GM18502 (cell line): ENCODE measurements around the gene AFG3L2.
"Not testable (repeated sequence)": the region's sequence is repeated elsewhere in the genome, so short reads cannot be mapped to it uniquely, and the experiment has no call there.

Experiments
- ATAC-seq: cut with Tn5 transposase; IDR thresholded peaks from one replicate; pipeline ENCODE4 v1.9.1; 2021; ENCODE audit warnings: mild to moderate bottlenecking; ENCODE audit not compliant: unreplicated experiment, poor library complexity

Gene AFG3L2

DNA sequence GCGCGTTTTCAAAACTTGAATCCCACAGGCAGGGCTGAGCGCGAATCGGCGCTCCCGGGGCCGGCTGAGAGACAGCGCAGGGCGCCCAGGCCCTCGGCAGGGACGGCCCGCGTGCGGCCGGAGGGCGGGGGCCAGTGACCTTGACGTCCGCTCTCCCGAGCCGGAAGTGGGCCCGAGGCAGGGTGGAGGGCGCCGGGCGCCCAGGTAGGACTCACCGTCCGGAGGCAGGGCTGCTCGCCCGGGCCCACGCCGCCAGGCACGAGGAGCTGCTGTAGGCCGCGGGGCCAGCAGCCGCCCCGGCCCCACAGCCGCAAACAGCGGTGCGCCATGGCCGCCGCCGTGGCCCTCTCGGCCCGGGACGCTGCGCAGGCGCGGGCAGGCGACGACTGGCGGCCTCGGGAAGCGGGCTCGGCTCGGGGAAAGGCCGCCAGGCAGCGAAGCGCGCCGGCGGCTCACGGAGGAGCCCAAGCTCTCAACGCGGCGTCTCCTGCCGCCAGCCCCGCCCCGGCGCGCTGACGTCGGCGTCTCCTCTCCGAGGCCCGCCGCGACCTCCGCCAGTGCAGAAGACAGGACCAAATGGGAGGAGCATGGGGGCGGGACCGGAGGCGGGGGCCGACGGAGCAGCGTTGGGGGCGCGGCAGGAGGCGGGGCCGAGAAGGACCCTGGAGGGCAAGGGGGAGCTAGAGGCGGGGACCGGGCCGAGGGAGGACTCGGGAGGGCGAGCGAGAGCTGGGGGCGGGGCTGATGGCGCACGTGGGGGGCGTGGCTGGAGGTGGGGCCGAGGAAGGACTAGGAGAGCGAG, at the start of gene AFG3L2:
TSS of gene AFG3L2 (minus strand) at position 474 of the 802 bp plus-strand sequence. CDS start at position 329, 145 bp downstream.
- ATAC-seq = peak; percentile 87

DNA sequence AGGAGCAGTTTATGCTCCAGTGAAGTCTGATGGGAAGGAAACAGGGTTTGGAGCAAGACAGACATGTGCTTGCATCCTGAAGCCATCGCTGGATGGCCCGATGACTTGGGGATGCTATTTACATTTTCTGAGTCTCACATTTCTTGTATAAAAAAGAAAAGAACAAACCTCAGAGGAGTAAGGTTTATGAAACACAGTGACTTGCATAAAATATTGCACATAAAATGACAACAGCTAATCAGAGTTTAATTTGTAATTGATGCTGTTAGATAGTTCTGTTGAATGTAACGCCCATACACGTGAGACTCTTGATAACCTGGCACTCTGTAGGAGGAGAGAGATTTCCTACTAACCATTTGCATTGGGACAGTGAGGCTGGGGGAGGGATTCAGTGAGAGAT, 47.2 kb upstream of the AFG3L2 start:
- ATAC-seq = no peak

DNA sequence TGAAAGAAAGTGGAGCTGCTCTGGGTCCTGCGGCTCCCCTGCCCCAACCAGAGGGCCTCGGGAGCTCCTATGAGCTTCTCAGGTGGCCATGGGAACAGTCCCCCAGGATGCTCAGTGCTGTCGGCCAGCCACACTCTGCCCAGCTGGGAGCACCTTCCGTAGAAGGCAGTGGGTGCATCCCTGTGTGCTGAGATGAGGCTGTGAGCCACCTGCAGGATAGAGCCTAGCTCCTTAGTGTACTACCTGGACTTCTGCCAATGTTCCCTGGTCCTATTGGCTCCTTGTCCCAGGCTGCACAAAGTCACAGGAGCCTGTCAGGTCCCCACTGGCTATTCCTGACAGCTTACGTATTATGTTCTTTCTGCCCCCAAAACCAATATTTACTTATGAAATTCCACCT, 46.8 kb upstream of the AFG3L2 start:
- no peak for ATAC-seq

DNA sequence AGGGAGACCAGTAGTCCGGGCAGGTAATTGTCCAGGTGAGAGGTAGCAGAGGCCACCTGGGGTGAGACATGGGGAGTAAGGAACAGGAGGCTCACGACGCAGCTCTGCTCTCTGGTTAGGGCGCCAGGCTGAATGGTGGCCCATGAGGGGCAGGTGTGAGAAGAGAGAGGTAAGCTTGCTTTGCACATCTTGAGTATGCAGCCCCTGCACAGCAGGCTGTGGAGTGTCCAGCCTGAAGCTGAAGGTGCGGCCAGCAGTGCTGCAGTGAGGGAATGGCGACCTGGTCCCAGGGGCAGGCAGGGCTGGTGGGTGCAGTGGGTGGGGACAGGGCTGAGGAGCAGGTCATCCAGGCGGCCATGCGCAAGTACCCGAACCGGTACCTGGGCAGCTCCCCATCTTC, 46.4 kb upstream of the AFG3L2 start:
- no peak for ATAC-seq

DNA sequence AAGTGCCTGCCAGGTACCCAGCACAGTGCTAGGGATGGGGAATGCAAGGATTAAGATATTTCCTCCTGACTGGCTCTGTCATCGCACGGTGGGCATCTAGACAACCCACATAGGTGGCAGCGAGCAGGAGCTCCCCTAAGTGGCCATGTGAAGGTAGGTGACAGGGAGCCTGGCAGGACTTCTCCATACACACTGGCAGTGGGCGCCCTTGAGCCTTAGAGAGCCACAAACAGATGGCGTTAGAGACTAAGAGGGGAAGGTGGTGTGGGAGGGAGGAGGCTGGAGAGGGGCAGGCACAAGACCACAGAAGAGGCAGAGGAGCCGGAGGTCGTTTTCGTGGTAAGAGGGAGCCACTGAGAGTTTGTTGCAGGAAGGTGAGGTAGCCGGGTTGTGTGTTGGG, 45.9 kb upstream of the AFG3L2 start:
- no peak for ATAC-seq

DNA sequence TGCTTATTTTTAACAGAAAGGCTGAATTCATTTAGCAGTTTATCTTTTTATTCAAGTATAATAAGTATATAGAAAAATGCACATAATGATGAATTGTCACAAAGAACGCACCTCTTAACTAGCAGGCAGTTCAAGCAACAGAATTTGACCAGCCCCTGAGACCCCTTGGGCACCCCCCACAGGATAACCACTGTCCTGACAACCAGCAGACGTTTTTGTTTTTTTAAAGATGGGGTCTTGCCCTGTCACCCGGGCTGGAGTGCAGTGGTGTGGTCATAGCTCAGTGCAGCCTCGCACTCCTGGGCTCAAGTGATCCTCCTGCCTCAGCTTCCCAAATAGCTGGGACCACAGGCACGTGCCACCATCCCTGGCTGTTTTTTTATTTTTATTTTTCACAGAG, 44.7 kb upstream of the AFG3L2 start:
- no peak for ATAC-seq

DNA sequence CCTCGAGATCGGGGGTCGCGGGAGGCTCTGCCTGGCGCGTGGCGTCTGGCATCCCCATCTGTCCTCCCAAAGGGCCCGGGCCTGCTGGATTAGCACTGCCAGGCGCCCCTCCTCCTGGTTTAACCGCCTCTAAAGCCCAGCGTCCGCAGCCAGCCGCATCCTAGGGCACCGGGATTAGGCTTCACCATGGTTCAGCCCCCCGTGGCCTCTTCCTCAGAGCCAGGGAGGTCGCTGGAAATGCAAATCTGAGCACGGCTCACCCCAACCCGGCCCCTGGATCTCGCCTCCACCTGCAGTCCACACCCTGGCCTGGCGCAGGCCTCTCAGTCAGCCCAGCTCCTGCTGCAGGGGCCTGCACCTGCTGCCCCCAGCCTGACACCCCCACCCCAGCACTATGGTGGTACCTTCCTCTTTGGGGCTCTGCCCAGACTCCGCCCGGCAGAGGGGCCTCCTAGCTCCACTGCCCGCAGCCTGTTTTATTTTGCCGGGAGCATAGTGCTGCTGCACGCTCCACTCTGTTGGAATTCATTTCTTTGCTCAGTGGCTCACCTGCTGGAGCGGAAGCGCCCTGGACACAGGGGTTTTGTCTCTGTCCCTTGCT, 43.9 kb upstream of the AFG3L2 start:
- ATAC-seq = no peak

DNA sequence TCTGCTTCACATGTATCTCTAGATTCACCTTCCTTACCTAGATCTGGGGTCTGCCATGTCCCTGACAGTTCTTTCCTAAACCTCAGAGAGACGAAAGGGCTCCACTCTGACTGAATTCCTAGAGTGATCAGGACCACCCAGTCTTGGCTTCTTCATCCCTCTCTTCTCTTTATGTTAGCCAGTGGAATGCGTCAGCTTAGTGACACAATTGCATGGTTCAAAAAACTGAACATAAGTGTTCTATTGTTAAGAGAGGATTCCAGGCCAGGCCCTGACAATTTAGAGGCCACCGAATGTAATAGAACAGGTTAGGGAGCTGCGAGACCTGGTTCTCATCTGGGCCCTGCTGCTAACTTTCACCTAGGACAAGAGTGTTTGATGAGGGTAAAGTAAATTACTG, 40.7 kb upstream of the AFG3L2 start:
- ATAC-seq = no peak

DNA sequence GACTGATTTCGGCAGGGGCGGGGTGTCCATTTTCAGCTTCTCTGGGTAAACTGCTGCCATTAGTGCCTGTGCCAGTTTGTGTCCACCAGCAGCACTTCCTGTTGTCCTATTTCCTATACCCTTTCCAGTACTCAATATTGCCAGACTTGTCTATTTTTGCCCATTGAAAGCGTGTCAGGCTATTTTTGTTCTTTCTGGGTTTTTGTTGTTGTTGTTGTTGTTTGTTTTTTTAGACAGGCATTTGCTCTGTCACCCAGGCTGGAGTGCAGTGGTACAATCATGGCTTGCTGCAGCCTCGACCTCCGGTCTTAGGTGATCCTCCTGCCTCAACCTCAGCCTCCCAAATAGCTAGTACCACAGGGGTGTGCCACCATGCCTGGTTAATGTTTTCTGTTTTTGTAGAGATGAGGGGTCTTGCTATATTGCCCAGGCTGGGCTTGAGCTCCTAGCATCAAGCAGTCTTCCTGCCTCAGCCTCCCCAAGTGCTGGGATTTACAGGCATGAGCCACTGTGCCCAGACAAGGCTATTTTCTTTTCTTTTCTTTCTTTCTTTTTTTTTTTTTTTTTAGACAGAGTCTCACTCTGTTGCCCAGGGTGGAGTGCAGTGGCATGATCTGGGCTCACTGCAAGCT, 39.2 kb upstream of the AFG3L2 start:
- no peak for ATAC-seq

DNA sequence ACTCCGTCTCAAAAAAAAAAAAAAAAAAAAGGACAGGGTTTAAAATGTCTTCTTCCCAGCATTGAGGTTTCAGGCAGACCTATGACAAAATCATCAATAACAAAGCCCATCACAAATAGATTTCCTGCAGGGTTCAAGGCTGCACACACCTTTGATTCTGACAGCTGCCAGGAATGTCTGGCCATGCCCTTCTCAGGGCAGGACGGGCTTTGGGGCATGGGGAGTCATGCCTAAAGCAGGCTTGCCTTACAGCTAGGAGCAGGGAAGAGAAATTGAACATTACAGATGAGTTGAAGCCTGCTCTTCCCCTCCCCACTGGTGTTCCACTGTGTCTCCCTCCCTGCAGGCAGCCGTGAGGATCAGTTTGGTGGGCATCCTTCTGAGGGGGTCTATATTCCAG, 34.4 kb upstream of the AFG3L2 start:
- no peak for ATAC-seq

DNA sequence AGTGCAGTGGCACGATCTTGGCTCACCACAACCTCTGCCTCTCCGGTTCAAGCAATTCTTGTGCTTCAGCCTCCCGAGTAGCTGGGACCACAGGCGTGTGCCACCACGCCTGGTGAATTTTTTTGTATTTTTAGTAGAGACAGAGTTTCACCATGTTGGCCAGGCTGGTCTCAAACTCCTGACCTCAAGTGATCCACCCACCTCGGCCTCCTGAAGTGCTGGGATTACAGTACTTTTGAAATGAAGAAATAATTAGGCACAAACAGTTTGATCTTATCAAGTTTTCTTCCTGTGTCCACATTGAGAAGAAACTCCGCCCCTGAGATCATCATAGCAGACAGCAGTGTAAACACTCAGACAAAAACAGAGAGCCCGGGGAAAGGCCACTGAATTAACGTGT, 33.7 kb upstream of the AFG3L2 start:
- ATAC-seq = not testable (repeated sequence)

DNA sequence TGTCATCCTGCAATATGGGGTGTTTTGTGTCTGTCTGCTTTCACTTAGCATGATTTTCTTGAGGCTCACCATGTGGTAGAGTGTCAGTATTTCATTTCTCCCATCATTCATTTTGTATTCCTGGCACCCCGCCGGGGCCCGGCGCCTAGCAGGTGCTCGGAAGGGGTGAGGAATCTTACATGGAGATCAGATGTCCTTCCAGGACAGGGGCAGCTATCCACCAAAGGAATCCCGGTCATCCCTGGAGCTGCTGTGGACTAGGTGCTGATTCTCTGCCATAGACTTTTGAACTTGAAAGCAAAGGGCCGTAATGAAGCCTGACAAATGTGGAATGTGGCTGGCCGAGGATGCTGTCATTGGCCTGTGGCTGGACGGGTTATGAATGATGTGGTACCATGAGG, 33.1 kb upstream of the AFG3L2 start:
- ATAC-seq = no peak

DNA sequence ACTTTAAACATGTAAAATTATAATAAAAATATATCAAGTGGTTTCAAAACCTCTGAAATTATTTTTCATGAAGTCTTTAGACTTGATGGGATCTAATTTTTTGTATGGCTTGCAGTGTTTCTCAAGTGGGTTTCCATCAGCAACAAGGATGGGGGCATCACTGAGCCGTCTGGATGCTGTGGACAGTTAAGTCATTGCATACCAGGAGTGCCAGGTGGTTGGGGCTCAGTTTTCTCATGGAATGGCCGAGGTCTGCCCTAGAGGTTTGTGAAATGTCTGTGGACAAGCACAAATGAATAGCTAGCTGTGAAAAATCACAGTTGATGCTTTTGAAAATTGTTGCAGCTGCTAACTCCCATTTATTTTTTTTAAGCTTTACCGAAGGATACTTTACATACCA, 32.4 kb upstream of the AFG3L2 start:
- ATAC-seq = no peak

DNA sequence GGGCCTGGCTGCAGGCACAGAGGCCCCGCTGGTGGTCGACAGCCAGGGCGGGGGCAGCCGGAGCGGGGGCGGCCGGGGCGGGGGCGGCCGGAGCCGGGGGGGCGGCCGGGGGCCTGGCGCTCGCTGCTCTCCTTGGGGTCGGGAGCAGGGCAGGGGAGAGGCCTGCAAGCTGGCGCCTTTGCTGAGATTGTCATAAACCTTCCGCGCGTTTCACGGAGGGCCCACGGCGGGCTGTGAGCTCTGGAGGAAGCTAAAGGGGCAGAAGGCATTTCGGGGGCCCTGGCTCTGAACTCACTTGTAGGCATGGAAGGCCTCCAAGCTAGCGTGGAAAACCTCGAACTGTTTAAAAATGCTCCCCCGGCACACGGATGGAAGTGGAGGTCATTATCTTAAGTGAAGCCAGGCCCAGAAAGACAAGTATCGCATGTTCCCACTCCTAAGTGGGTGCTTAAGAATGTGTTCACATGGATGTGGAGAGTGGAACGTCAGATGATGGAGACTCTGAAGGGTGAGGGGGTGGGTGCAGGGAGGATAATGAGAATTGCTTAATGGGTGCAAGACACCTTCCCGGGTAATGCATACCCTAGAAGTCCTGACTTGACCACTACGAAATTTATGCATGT, 31.3 kb upstream of the AFG3L2 start:
- no peak for ATAC-seq

DNA sequence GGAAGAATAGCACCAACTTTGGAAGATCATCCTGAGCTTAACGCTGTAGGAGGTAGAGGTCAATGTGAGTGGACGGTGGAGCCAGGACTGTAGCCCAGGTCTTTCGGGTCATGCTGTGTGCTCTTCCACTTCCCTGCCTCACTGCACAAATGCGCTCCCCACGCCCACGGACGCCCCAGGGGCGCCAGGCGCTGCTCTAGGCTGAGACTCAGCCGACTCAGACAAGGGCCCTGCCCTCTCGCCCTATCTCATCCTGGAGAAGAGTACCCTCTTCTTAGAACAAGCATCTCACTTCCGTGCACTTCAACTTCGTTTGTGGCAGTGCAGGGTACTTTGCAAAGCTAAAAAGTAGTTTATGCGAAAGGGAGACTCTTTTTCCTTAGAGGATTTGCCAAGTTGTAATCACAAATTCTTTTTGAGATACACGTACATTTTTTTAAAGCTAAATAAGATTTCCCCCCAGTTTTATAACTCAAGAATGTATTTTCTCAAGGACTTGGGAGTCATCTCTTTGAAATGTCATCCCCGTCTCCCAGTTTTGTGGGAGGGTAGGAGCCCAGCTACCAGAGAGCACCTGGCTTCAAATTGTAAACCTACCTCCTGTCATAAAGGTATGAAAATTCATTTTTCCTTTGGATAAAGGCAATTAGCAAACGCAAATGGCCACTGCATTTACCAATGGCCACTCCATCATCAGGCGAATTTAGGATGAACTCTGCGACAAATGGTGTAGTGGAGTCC, 29.5 kb upstream of the AFG3L2 start:
- no peak for ATAC-seq

DNA sequence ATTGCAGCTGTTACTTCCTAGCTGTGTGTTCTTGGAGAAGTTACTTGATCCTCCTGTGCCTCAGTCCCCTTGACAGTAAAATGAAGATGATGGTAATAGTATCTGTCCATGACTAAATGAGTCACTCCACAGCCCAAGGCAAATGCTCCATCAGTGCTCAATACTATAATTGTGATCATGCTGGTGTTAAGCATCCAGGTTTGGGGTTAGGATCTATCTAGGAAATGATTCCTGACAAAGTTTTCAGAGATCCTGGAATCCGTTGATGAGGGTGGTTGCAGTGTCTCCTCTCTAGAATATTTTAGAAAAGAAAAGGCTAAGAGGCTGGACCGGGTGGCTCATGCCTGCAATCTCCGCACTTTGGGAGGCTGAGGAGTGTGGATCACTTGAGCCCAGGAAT, 28.0 kb upstream of the AFG3L2 start:
- no peak for ATAC-seq

DNA sequence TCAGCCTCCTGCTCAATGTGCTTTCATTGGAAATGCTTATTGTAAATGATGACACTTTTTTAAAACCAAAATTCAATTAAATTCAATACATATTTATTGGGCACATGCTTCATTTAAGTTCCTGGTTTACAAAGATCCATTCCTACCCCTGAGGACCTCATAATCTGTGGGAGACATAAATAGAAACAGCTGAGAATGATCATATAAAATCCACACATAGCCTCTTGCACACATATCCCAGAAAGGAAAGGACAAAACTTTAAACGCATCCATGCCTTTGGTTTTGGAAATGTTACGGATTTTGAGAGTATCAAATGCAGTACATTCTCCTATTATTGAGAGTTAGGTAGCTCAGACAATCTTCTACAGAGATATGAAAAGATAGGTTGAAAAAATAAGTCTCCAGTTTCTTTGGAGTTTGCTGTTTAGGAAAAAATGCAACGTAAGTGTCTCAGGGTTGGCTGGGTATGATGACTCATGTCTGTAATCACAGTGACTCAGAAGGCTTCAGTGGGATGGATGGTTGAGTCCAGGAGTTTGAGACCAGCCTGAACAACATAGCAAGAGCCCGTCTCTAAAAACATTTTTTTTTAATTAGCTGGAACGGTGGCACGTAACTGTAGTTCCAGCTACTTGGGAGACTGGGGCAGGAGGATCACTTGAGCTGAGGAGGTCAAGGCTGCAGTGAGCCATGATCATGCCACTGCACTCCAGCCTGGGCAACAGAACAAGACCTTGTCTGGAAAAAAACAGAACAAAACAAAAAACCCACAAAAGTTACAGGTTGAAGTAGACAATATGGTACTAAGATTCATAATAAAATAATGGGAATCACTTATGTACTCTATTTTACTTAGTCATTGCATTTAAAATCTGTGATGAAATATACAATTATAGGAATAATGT, 26.8 kb upstream of the AFG3L2 start:
- ATAC-seq = no peak

DNA sequence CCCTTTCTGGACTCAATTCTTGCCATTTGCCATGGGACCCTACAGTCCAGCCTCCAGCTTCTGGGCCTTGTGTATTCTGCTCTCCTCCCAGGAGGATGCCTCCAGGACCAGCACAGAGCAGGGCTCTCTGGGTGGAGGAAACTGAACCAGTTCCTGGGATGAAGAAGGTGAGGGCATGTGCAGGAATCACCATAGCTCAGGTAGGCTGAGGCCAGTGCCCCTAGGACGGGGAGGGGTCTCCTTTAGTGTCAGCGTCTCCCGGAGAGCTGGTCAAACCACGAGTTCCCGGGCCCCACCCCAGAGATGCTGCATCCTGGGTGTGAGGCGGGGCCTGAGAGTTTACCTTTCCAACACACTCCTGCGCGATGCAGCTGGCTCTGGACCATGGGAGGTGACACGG, 24.9 kb upstream of the AFG3L2 start:
- ATAC-seq = no peak

DNA sequence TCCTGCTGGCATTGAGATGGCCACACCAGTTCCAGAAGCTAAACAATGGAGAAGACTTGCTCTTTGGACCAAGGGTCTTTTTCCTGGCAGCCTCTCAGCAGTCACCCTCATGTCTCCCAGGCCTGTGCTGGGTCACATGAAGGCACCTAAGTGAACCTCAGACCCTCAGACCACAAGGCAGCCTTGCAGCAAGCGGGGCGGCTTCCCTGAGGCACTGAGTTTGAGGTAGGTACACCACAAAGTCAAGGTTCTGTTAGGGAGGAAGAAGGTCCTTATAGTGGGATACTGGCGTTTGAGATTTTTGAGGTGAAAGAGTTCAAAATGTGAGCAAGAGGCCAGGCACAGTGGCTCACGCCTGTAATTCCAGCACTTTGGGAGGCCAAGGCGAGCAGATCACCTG, 22.2 kb upstream of the AFG3L2 start:
- no peak for ATAC-seq

DNA sequence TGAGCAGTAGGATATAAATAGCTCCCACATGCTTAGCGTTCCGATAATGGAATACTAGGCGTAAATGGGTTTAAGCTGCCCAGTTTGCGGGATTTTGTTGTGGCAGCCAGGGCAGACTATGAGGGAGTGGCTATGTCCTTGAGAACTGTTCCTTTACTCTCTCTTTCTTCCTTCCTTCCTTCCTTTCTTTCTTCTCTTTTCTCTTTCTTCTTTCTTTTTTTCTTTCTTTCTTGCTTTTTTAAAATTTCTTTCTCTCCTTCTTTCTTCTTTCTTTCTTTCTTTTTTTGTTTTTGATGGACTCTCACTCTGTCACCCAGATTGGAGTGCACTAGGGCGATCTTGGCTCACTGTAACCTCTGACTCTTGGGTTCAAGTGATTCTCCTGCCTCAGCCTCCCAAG, 21.6 kb upstream of the AFG3L2 start:
- no peak for ATAC-seq
